GM19463 (cell line): Measurements from ENCODE around the gene POR.
"Not testable (repeated sequence)": the region's sequence is repeated elsewhere in the genome, so short reads cannot be mapped to it uniquely, and the experiment has no call there.

Experiments used
- ATAC-seq: cut with Tn5 transposase; IDR thresholded peaks from one replicate; pipeline ENCODE4 v1.9.1; 2021; ENCODE audit warnings: mild to moderate bottlenecking, moderate library complexity; ENCODE audit not compliant: unreplicated experiment

Gene POR

GRCh38 chr7:76016191-76016947 is 101.4 kb downstream of the POR start:
- ATAC-seq = no peak

- ATAC-seq = not testable (repeated sequence)
These were observed 103.6 kb downstream of the POR start for GRCh38 chr7:76018520-76018919.

- ATAC-seq = no peak
These were observed 105.2 kb downstream of the POR start for GRCh38 chr7:76020031-76020714.

GRCh38 chr7:76022026-76022780 is 107.2 kb downstream of the POR start:
- no peak for ATAC-seq

- no peak for ATAC-seq
These were observed 108.0 kb downstream of the POR start for GRCh38 chr7:76023002-76023401.

GRCh38 chr7:76029682-76030081 is 114.7 kb downstream of the POR start:
- ATAC-seq = not testable (repeated sequence)

GRCh38 chr7:76031964-76032363 is 117.0 kb downstream of the POR start:
- ATAC-seq = no peak
